HepG2 (cell line): ENCODE data around the gene BACH1. TPM values are rescaled to one million over a fixed set of nuclear protein-coding genes. Genes with fewer than 3 reads are reported as not detected.

Experiments
- ATAC-seq: fragments of 200-7000 bp; cut with Tn5 transposase; 3 replicates; pipeline ENCODE4 v1.9.1; 2020; ENCODE audit warnings: mild to moderate bottlenecking, moderate library complexity
- BruUV-seq: library from RNA; stranded (reverse); fragments of 400-500 nt; replicated peaks from 2 replicates; lab custom pipeline; 2021; lab: Mats Ljungman, UMichigan
- CTCF ChIA-PET: fragments of 300-600 bp; formaldehyde crosslinking; extraction: SDS; loops from one replicate; lab custom pipeline; 2021; ENCODE audit warnings: low total read pairs, inconsistent platforms, low intra/inter-chr PET ratio; lab: Yijun Ruan, JAX
- POLR2A ChIA-PET: fragments of 350-600 bp; sonication (Branson Sonifier 250); formaldehyde crosslinking; loops from one replicate; lab custom pipeline; 2020; ENCODE audit warnings: antibody characterized with exemption, inconsistent platforms; lab: Yijun Ruan, JAX
- DNase-seq: peaks from one replicate; pipeline ENCODE4 v3.0.0-alpha.2; 2015; ENCODE audit warnings: low spot score
- FAIRE-seq: peaks from 3 replicates; lab custom pipeline; 2011; peaks lifted over from hg19 to GRCh38; lab: Jason Lieb, UNC
- H2AFZ ChIP-seq: one replicate; pipeline ENCODE4 v1.6.1; 2011; ENCODE audit warnings: low read length, inconsistent platforms
- H3K27ac ChIP-seq: fragments of 300-600 bp; 3 replicates; pipeline ENCODE4 v1.8.0; 2011; ENCODE audit warnings: mixed run types, mild to moderate bottlenecking, mixed read lengths, low read length, inconsistent platforms; ENCODE audit not compliant: insufficient read depth; ENCODE audit errors: extremely low read length
- H3K27me3 ChIP-seq, 2 experiments: fragments of 200-600 bp in 1 of 2; 2 replicates in 1 of 2; 3 replicates in 1 of 2; pipeline versions ENCODE4 v1.6.0 to v1.8.0; 2011; ENCODE audit warnings: low read length in 2 of 2, mild to moderate bottlenecking in 2 of 2, moderate library complexity in 2 of 2, inconsistent platforms in 1 of 2; ENCODE audit not compliant: insufficient read depth in 2 of 2, control insufficient read depth in 1 of 2
- H3K36me3 ChIP-seq, 2 experiments: fragments of 200-600 bp in 1 of 2; replicated peaks in 1 of 2; 2 replicates in 1 of 2; 3 replicates in 1 of 2; pipeline versions ENCODE4 v1.5.1 to v1.8.0; 2011; ENCODE audit warnings: low read length in 2 of 2, inconsistent platforms in 1 of 2; ENCODE audit not compliant: insufficient read depth in 2 of 2, control insufficient read depth in 1 of 2
- H3K4me1 ChIP-seq: 2 replicates; pipeline ENCODE4 v1.5.1; 2012; ENCODE audit warnings: low read length, inconsistent platforms; ENCODE audit not compliant: insufficient read depth
- H3K4me2 ChIP-seq: 2 replicates; pipeline ENCODE4 v1.6.0; 2011; ENCODE audit warnings: low read depth, low read length, inconsistent platforms
- H3K4me3 ChIP-seq, 3 experiments: fragments of 200-600 bp in 1 of 3; sonication (generic), shearing (Covaris generic) in 1 of 3; replicated peaks in 1 of 3; 2 replicates each; pipeline ENCODE4 v1.5.1; 2011 to 2016; ENCODE audit warnings: low read length in 3 of 3, inconsistent platforms in 2 of 3, low read depth in 2 of 3, mild to moderate bottlenecking in 2 of 3, control low read depth in 1 of 3, mixed read lengths in 1 of 3; ENCODE audit not compliant: insufficient read depth in 1 of 3
- H3K79me2 ChIP-seq: one replicate; pipeline ENCODE4 v1.6.1; 2011; ENCODE audit warnings: low read length, inconsistent platforms; ENCODE audit not compliant: insufficient read depth
- H3K9ac ChIP-seq: 2 replicates; pipeline ENCODE4 v1.6.0; 2011; ENCODE audit warnings: mild to moderate bottlenecking, low read depth, low read length, inconsistent platforms; ENCODE audit not compliant: insufficient read depth
- H3K9me3 ChIP-seq: 2 replicates; pipeline ENCODE4 v1.5.1; 2012; ENCODE audit warnings: mild to moderate bottlenecking, low read length
- H4K20me1 ChIP-seq: 2 replicates; pipeline ENCODE4 v1.6.0; 2011; ENCODE audit warnings: inconsistent platforms, mild to moderate bottlenecking, low read length, moderate library complexity; ENCODE audit not compliant: insufficient read depth
- ADNP ChIP-seq: sonication (generic); formaldehyde crosslinking; IDR thresholded peaks from 2 replicates; pipeline ENCODE4 v1.4.0; 2020; ENCODE audit warnings: missing genetic modification reagents
- AHR ChIP-seq: IDR thresholded peaks from 2 replicates; pipeline ENCODE4 v1.6.1; 2018; ENCODE audit warnings: missing genetic modification reagents, missing compliant biosample characterization
- FOSL2 ChIP-seq: sonication (generic); formaldehyde crosslinking; IDR thresholded peaks from 2 replicates; pipeline ENCODE4 v1.4.0; 2020; ENCODE audit warnings: missing genetic modification reagents
- HIVEP1 ChIP-seq: sonication (generic); formaldehyde crosslinking; IDR thresholded peaks from 2 replicates; pipeline ENCODE4 v1.4.0; 2020; ENCODE audit warnings: mild to moderate bottlenecking, missing genetic modification reagents
- HNRNPL ChIP-seq: fragments of 200-400 bp; formaldehyde crosslinking; IDR thresholded peaks from 2 replicates; pipeline ENCODE4 v1.6.1; 2017; ENCODE audit warnings: mild to moderate bottlenecking, low read depth, low read length
- PITX1 ChIP-seq: sonication (generic); formaldehyde crosslinking; IDR thresholded peaks from 2 replicates; pipeline ENCODE4 v1.5.1; 2020; ENCODE audit warnings: mild to moderate bottlenecking, missing genetic modification reagents
- RFX3 ChIP-seq: IDR thresholded peaks from 2 replicates; pipeline ENCODE4 v1.6.1; 2016; ENCODE audit warnings: missing biosample characterization, missing genetic modification reagents
- TEAD2 ChIP-seq: sonication (generic); formaldehyde crosslinking; IDR thresholded peaks from 2 replicates; pipeline ENCODE4 v1.9.0; 2021; ENCODE audit warnings: missing genetic modification reagents
- ZNF296 ChIP-seq: sonication (generic); formaldehyde crosslinking; conservative IDR thresholded peaks from 2 replicates; pipeline ENCODE4 v1.5.0; 2020; ENCODE audit warnings: mild to moderate bottlenecking, missing genetic modification reagents
- ZNF468 ChIP-seq: sonication (generic); formaldehyde crosslinking; IDR thresholded peaks from 2 replicates; pipeline ENCODE4 v1.8.0; 2022; ENCODE audit warnings: mild to moderate bottlenecking, moderate library complexity, missing genetic modification reagents
- ZNF501 ChIP-seq: sonication (generic); formaldehyde crosslinking; IDR thresholded peaks from 2 replicates; pipeline ENCODE4 v1.5.1; 2020; ENCODE audit warnings: mild to moderate bottlenecking, moderate library complexity, missing genetic modification reagents
- ZNF510 ChIP-seq: sonication (generic); formaldehyde crosslinking; IDR thresholded peaks from 2 replicates; pipeline ENCODE4 v1.4.0; 2020; ENCODE audit warnings: low read depth, mild to moderate bottlenecking, missing genetic modification reagents
- ZNF746 ChIP-seq: sonication (generic); formaldehyde crosslinking; IDR thresholded peaks from 2 replicates; pipeline ENCODE4 v1.8.0; 2022; ENCODE audit warnings: mild to moderate bottlenecking, missing genetic modification reagents
- WGBS: methylation state at CpG from one replicate; pipeline ENCODE4 v1.1.6; 2017; ENCODE audit warnings: low lambda C conversion rate; 5-methylcytosine and 5-hydroxymethylcytosine counted together
- in situ Hi-C: cut with HindIII; loops from 2 replicates; pipeline ENCODE4 v1.10.0; 2017; ENCODE audit warnings: low pct_unique_long_range_greater_than_20kb; ENCODE audit not compliant: extremely low pct_ligation_motif_present
- intact Hi-C: fragments of 100-400 bp; cut with micrococcal nuclease; formaldehyde crosslinking; loops from one replicate; pipeline ENCODE4 v1.10.0; 2022; ENCODE audit not compliant: unreplicated experiment
- polyA plus RNA-seq, 8 experiments: library from polyadenylated mRNA; depleted of rRNA in 3 of 8; stranded (reverse) in 7 of 8; unstranded in 1 of 8; fragments of >200 nt; fragmentation: Illumina TruSeq in 4 of 8; extraction: Trizol in 4 of 8; gene quantifications; 2 replicates each; pipeline versions ENCODE4 v1.2.1 to v1.2.3, GENCODE V29; 2011 to 2016; ENCODE audit warnings: low read depth in 4 of 8, missing spikeins in 1 of 8, mixed read lengths in 1 of 8; ENCODE audit not compliant: insufficient read depth in 1 of 8
- total RNA-seq, 5 experiments: library from RNA; depleted of rRNA; stranded (reverse); fragments of >200 nt; fragmentation: Illumina TruSeq; extraction: Trizol; gene quantifications; 2 replicates each; pipeline ENCODE4 v1.2.3, GENCODE V29; 2016; ENCODE audit warnings: low read depth in 1 of 5
- TF ChIP-seq, protein P1 (sequence below): sonication (generic); formaldehyde crosslinking; IDR thresholded peaks from 2 replicates; pipeline ENCODE4 v1.9.0; 2021; ENCODE audit warnings: mild to moderate bottlenecking, missing genetic modification reagents
- TF ChIP-seq, protein P2 (sequence below): sonication (generic); formaldehyde crosslinking; IDR thresholded peaks from 2 replicates; pipeline ENCODE4 v1.5.0; 2020; ENCODE audit warnings: missing genetic modification reagents, mild to moderate bottlenecking, borderline replicate concordance
- TF ChIP-seq, protein P3 (sequence below): IDR thresholded peaks from 2 replicates; pipeline ENCODE4 v1.6.1; 2012; ENCODE audit warnings: low read depth, low read length, improper control_type of control experiment
- TF ChIP-seq, protein P4 (sequence below): sonication (generic); formaldehyde crosslinking; conservative IDR thresholded peaks from 2 replicates; pipeline ENCODE4 v1.5.0; 2020; ENCODE audit warnings: missing genetic modification reagents

Gene BACH1
- total and polyA plus RNA-seq, 2 of the 13 experiments (the other 11 are each of a cell fraction or from before 2014, with no cell fraction given): 16.5 to 51.7 TPM

DNA sequence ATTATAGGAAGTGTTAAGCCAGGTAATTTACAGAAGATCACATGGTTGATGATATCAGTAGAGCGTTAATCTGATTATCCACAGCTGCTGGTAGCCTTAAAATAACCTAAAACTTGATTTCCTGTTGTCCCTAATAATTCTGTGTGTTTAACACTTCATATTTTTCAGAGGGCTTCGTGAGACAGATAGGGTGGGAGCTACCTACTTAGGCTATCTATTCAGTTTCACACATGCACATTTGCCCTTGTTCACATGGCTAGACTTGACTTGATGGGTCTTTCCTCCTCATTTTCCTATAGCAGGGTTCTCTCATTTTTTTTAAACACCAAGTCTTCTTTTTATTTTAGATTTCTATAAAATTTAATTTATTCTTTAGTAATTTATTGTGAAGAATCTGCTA lies 11.0 kb downstream of the BACH1 start:
- H3K79me2 ChIP-seq: peaks cover 100% of the 10 kb centered on the region
- H3K4me2 ChIP-seq: no peak overlapping the region
- BruUV-seq: no TSS peak
- no peak for FAIRE-seq
- no peak overlapping the region for H3K27ac ChIP-seq
- no peak for DNase-seq
- intact Hi-C loops: no loop called here
- TF ChIP-seq, protein P1, sequence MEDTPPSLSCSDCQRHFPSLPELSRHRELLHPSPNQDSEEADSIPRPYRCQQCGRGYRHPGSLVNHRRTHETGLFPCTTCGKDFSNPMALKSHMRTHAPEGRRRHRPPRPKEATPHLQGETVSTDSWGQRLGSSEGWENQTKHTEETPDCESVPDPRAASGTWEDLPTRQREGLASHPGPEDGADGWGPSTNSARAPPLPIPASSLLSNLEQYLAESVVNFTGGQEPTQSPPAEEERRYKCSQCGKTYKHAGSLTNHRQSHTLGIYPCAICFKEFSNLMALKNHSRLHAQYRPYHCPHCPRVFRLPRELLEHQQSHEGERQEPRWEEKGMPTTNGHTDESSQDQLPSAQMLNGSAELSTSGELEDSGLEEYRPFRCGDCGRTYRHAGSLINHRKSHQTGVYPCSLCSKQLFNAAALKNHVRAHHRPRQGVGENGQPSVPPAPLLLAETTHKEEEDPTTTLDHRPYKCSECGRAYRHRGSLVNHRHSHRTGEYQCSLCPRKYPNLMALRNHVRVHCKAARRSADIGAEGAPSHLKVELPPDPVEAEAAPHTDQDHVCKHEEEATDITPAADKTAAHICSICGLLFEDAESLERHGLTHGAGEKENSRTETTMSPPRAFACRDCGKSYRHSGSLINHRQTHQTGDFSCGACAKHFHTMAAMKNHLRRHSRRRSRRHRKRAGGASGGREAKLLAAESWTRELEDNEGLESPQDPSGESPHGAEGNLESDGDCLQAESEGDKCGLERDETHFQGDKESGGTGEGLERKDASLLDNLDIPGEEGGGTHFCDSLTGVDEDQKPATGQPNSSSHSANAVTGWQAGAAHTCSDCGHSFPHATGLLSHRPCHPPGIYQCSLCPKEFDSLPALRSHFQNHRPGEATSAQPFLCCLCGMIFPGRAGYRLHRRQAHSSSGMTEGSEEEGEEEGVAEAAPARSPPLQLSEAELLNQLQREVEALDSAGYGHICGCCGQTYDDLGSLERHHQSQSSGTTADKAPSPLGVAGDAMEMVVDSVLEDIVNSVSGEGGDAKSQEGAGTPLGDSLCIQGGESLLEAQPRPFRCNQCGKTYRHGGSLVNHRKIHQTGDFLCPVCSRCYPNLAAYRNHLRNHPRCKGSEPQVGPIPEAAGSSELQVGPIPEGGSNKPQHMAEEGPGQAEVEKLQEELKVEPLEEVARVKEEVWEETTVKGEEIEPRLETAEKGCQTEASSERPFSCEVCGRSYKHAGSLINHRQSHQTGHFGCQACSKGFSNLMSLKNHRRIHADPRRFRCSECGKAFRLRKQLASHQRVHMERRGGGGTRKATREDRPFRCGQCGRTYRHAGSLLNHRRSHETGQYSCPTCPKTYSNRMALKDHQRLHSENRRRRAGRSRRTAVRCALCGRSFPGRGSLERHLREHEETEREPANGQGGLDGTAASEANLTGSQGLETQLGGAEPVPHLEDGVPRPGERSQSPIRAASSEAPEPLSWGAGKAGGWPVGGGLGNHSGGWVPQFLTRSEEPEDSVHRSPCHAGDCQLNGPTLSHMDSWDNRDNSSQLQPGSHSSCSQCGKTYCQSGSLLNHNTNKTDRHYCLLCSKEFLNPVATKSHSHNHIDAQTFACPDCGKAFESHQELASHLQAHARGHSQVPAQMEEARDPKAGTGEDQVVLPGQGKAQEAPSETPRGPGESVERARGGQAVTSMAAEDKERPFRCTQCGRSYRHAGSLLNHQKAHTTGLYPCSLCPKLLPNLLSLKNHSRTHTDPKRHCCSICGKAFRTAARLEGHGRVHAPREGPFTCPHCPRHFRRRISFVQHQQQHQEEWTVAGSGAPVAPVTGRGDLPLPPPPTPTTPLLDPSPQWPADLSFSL (CRISPR knock-in tag): no peak
- TF ChIP-seq ZNF296 (CRISPR knock-in tag) (no peak), ADNP (CRISPR knock-in tag) (no peak), ZNF501 (no peak), ZNF468 (CRISPR knock-in tag) (no peak), HNRNPL (no peak), PITX1 (no peak), FOSL2 (no peak), RFX3 (CRISPR knock-in tag) (no peak), ZNF746 (CRISPR knock-in tag) (no peak), AHR (CRISPR knock-in tag) (no peak), TEAD2 (CRISPR knock-in tag) (no peak), HIVEP1 (no peak), ZNF510 (CRISPR knock-in tag) (no peak)
- TF ChIP-seq, protein P2, sequence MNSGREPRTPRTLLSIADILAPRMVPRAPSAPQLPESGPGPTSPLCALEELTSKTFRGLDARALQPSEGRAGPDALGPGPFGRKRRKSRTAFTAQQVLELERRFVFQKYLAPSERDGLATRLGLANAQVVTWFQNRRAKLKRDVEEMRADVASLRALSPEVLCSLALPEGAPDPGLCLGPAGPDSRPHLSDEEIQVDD (CRISPR knock-in tag): no peak
- TF ChIP-seq, protein P3, sequence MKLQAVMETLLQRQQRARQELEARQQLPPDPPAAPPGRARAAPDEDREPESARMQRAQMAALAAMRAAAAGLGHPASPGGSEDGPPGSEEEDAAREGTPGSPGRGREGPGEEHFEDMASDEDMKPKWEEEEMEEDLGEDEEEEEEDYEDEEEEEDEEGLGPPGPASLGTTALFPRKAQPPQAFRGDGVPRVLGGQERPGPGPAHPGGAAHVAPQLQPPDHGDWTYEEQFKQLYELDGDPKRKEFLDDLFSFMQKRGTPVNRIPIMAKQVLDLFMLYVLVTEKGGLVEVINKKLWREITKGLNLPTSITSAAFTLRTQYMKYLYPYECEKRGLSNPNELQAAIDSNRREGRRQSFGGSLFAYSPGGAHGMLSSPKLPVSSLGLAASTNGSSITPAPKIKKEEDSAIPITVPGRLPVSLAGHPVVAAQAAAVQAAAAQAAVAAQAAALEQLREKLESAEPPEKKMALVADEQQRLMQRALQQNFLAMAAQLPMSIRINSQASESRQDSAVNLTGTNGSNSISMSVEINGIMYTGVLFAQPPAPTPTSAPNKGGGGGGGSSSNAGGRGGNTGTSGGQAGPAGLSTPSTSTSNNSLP: no peak
- TF ChIP-seq, protein P4, sequence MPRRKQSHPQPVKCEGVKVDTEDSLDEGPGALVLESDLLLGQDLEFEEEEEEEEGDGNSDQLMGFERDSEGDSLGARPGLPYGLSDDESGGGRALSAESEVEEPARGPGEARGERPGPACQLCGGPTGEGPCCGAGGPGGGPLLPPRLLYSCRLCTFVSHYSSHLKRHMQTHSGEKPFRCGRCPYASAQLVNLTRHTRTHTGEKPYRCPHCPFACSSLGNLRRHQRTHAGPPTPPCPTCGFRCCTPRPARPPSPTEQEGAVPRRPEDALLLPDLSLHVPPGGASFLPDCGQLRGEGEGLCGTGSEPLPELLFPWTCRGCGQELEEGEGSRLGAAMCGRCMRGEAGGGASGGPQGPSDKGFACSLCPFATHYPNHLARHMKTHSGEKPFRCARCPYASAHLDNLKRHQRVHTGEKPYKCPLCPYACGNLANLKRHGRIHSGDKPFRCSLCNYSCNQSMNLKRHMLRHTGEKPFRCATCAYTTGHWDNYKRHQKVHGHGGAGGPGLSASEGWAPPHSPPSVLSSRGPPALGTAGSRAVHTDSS (CRISPR knock-in tag): no peak
- H3K4me1 ChIP-seq: peaks cover 51% of the 10 kb centered on the region
- no peaks in the 10 kb centered on the region for H3K27me3 ChIP-seq
- ATAC-seq: no peak
- CTCF ChIA-PET: no interaction called here
- peaks cover 65% of the 10 kb centered on the region for H4K20me1 ChIP-seq
- peaks cover 4% of the 10 kb centered on the region; the same call in 1 of the 2 replicates for H3K9me3 ChIP-seq
- POLR2A ChIA-PET: no interaction called here
- H2AFZ ChIP-seq: no peak overlapping the region
- 95% methylated on average over 2 of the region's 2 CpGs for WGBS
- no peak overlapping the region for H3K9ac ChIP-seq
- H3K36me3 ChIP-seq: peaks cover 1 to 8% of the 10 kb centered on the region in 2 experiments; a peak in 1 of 5 replicates
- no peak overlapping the region for H3K4me3 ChIP-seq
- in situ Hi-C loops: no loop called here
